Endothelial cell of umbilical vein (primary cell): Measurements from ENCODE around the gene RNU6-9.

Experiments
- POLR2A ChIP-seq: IDR thresholded peaks from 2 replicates; pipeline ENCODE4 v1.6.1; 2012; ENCODE audit warnings: low read depth, mild to moderate bottlenecking, control low read depth, low read length
- POLR2AphosphoS5 ChIP-seq: IDR thresholded peaks from 2 replicates; pipeline ENCODE4 v1.6.1; 2012; ENCODE audit warnings: low read depth, mild to moderate bottlenecking, control low read depth, low read length, moderate library complexity; ENCODE audit not compliant: insufficient read depth
- TF ChIP-seq, protein P1 (sequence below), 2 donors: IDR thresholded peaks; 1 replicate in 1 of 2; 2 replicates in 1 of 2; pipeline ENCODE4 v1.5.1; 2011; ENCODE audit warnings: low read length in 2 of 2, mild to moderate bottlenecking in 2 of 2, moderate library complexity in 2 of 2, control low read depth in 1 of 2, inconsistent platforms in 1 of 2, low read depth in 1 of 2; ENCODE audit not compliant: insufficient read depth in 1 of 2; ENCODE audit errors: extremely low read depth in 1 of 2

DNA sequence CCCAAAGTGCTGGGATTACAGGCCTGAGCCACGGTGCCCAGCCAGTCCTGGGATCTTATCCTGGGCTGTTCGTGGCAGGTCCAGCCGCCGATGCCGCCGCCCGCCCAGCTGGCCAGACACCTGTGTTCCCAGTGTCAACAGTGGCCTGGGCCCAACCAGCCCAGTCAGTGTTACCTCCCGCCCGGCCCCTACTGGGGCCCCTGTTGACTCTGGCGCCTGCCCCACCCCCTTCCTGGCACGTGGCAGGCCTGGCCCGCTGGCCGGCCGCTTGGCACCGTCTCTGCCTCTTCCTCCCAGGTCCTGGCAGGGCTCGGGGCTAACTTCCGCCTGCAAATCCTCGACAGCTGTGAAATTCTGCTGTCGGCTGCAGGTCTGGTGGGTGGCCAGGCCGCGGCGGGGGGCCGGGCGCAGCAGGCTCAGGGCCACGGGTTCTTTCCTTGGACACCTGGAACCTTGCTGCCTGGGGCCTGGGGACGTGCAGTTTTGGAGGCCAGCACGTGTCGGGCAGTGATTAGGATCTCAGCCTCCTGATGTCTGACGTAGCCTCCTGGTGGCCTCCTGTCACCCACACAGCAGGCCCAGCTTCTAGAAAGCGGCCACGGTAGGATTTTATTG lies 41.7 kb downstream of the RNU6-9 start:
- peak; percentile 31 for TF ChIP-seq POLR2A
- TF ChIP-seq, protein P1, sequence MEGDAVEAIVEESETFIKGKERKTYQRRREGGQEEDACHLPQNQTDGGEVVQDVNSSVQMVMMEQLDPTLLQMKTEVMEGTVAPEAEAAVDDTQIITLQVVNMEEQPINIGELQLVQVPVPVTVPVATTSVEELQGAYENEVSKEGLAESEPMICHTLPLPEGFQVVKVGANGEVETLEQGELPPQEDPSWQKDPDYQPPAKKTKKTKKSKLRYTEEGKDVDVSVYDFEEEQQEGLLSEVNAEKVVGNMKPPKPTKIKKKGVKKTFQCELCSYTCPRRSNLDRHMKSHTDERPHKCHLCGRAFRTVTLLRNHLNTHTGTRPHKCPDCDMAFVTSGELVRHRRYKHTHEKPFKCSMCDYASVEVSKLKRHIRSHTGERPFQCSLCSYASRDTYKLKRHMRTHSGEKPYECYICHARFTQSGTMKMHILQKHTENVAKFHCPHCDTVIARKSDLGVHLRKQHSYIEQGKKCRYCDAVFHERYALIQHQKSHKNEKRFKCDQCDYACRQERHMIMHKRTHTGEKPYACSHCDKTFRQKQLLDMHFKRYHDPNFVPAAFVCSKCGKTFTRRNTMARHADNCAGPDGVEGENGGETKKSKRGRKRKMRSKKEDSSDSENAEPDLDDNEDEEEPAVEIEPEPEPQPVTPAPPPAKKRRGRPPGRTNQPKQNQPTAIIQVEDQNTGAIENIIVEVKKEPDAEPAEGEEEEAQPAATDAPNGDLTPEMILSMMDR (IDR thresholded peaks at IDR 0.05; ENCODE audit: extremely low read depth in 1 of 2, insufficient read depth in 1 of 2, low read depth in 1 of 2, low read length in 2 of 2), result no peak
- peak; percentile 93 for TF ChIP-seq POLR2AphosphoS5
